ENCODE results near the gene ARVCF.

Gene ARVCF

GRCh38 chr22:19978748-19979147, 37.9 kb downstream of the ARVCF start (continued):
- no peak for TF ChIP-seq HIC1 (tag by site-specific recombination; IDR thresholded peaks at IDR 0.05)
- no peak for TF ChIP-seq SP7 (tag by site-specific recombination; IDR thresholded peaks at IDR 0.05)
- TF ChIP-seq RBAK (tag by site-specific recombination; IDR thresholded peaks at IDR 0.05), result no peak
- TF ChIP-seq ZSCAN5A (tag by site-specific recombination; IDR thresholded peaks at IDR 0.05), result no peak
- TF ChIP-seq ZNF677 (tag by site-specific recombination; IDR thresholded peaks at IDR 0.05), result no peak
- no peak for TF ChIP-seq ZBTB8A (tag by site-specific recombination; IDR thresholded peaks at IDR 0.05)
- TF ChIP-seq GLI2 (tag by site-specific recombination; IDR thresholded peaks at IDR 0.05; ENCODE audit: borderline replicate concordance, low read depth), result no peak
- no peak for TF ChIP-seq ZNF548 (tag by site-specific recombination; IDR thresholded peaks at IDR 0.05)
- TF ChIP-seq ZBTB1 (tag by site-specific recombination; IDR thresholded peaks at IDR 0.05), result no peak
- TF ChIP-seq ZSCAN4 (tag by site-specific recombination; IDR thresholded peaks at IDR 0.05), result no peak

- Histone ChIP-seq H3K36me3 (ENCODE audit: control insufficient read depth in 2 of 2, insufficient read depth in 1 of 2, low read length in 2 of 2) (peaks cover 0 to 69% of the 10 kb centered on the region in 2 experiments; a peak in 1 of 3 replicates), H3K4me1 (ENCODE audit: control insufficient read depth, insufficient read depth, low read length) (no peaks in the 10 kb centered on the region), H3K4me3 (ENCODE audit: low read depth, low read length) (no peak overlapping the region), H3K9me3 (ENCODE audit: control insufficient read depth, insufficient read depth, low read depth, low read length) (no peaks in the 10 kb centered on the region), H3K27ac (ENCODE audit: extremely low read depth, low read depth, low read length) (no peak overlapping the region)
- no peak for TF ChIP-seq ZNF155 (tag by site-specific recombination; IDR thresholded peaks at IDR 0.05)
- TF ChIP-seq ZIC2 (tag by site-specific recombination; IDR thresholded peaks at IDR 0.05), result no peak
- no peak for TF ChIP-seq ZNF777 (tag by site-specific recombination; IDR thresholded peaks at IDR 0.05; ENCODE audit: borderline replicate concordance)
- TF ChIP-seq ZNF433 (tag by site-specific recombination; IDR thresholded peaks at IDR 0.05; ENCODE audit: low read depth), result no peak
- TF ChIP-seq TSHZ1 (tag by site-specific recombination; IDR thresholded peaks at IDR 0.05; ENCODE audit: borderline replicate concordance), result no peak
- TF ChIP-seq KLF16 (tag by site-specific recombination; IDR thresholded peaks at IDR 0.05), result no peak
- TF ChIP-seq ZNF521 (tag by site-specific recombination; IDR thresholded peaks at IDR 0.05), result no peak
- no peak for TF ChIP-seq ZNF19 (tag by site-specific recombination; IDR thresholded peaks at IDR 0.05; ENCODE audit: low read depth)
- TF ChIP-seq ZNF510 (tag by site-specific recombination; IDR thresholded peaks at IDR 0.05; ENCODE audit: insufficient replicate concordance), result no peak
- no peak for TF ChIP-seq ZNF280D (tag by site-specific recombination; IDR thresholded peaks at IDR 0.05)
- TF ChIP-seq ZBTB21 (tag by site-specific recombination; IDR thresholded peaks at IDR 0.05), result no peak
- CTCF ChIA-PET, result interaction anchor here (0.7 to 0.8 kb wide), 2 partner anchors 36 to 255 kb away, joined by 3 to 4 read pairs; no protein-coding TSS in a partner anchor
- POLR2A ChIA-PET, result interaction anchor here (1.3 to 1.5 kb wide), 2 partner anchors 9 to 102 kb away, joined by 4 to 5 read pairs; partner anchors contain the start of gene DGCR8
Observed at GRCh38 chr22:19977296-19978243, 39.1 kb downstream of the ARVCF start.
